ENCODE measurements around the gene GP1BB.

GP1BB gene

GRCh38 chr22:19679522-19680101 lies 43.7 kb upstream of the GP1BB start:
- TF ChIP-seq, protein P1, sequence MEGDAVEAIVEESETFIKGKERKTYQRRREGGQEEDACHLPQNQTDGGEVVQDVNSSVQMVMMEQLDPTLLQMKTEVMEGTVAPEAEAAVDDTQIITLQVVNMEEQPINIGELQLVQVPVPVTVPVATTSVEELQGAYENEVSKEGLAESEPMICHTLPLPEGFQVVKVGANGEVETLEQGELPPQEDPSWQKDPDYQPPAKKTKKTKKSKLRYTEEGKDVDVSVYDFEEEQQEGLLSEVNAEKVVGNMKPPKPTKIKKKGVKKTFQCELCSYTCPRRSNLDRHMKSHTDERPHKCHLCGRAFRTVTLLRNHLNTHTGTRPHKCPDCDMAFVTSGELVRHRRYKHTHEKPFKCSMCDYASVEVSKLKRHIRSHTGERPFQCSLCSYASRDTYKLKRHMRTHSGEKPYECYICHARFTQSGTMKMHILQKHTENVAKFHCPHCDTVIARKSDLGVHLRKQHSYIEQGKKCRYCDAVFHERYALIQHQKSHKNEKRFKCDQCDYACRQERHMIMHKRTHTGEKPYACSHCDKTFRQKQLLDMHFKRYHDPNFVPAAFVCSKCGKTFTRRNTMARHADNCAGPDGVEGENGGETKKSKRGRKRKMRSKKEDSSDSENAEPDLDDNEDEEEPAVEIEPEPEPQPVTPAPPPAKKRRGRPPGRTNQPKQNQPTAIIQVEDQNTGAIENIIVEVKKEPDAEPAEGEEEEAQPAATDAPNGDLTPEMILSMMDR (conservative IDR thresholded peaks at IDR 0.05), result peak; percentile 81

GRCh38 chr22:19680287-19680881 lies 43.0 kb upstream of the GP1BB start:
- TF ChIP-seq, protein P1 (conservative IDR thresholded peaks at IDR 0.05), result no peak
- no peak overlapping the region for H3K27ac ChIP-seq

More at GRCh38 chr22:19679522-19680101, 43.7 kb upstream of the GP1BB start:
- peak overlapping the region; percentile 19; the same call in 1 of the 2 replicates for H3K27ac ChIP-seq

- TF ChIP-seq, protein P1 (conservative IDR thresholded peaks at IDR 0.05), result no peak
- no peak overlapping the region for H3K27ac ChIP-seq
Observed at GRCh38 chr22:19680911-19681862, 42.2 kb upstream of the GP1BB start.

GRCh38 chr22:19681863-19682245 lies 41.5 kb upstream of the GP1BB start:
- TF ChIP-seq, protein P1 (conservative IDR thresholded peaks at IDR 0.05), result no peak
- no peak overlapping the region for H3K27ac ChIP-seq

DNA sequence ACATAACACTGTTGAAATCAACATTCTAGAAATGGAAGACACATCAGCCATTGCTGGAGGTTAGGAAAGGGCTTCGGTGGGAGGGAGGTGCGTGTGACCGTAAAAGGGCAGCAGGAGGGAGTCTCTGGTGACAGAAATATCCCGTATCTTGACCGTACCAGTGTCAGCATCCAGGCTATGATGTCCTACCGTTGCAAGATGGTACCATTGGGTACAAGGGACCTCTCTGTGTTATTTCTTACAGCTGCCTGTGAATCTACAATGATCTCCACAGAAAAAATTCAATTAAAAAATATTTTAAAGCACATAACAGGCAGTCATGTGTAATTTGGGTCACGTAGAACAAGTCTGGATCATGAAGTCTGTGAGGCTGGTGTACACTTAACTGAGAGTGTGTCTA lies 36.4 kb upstream of the GP1BB start:
- TF ChIP-seq, protein P1 (conservative IDR thresholded peaks at IDR 0.05), result no peak
- H3K27ac ChIP-seq, result no peak overlapping the region

DNA sequence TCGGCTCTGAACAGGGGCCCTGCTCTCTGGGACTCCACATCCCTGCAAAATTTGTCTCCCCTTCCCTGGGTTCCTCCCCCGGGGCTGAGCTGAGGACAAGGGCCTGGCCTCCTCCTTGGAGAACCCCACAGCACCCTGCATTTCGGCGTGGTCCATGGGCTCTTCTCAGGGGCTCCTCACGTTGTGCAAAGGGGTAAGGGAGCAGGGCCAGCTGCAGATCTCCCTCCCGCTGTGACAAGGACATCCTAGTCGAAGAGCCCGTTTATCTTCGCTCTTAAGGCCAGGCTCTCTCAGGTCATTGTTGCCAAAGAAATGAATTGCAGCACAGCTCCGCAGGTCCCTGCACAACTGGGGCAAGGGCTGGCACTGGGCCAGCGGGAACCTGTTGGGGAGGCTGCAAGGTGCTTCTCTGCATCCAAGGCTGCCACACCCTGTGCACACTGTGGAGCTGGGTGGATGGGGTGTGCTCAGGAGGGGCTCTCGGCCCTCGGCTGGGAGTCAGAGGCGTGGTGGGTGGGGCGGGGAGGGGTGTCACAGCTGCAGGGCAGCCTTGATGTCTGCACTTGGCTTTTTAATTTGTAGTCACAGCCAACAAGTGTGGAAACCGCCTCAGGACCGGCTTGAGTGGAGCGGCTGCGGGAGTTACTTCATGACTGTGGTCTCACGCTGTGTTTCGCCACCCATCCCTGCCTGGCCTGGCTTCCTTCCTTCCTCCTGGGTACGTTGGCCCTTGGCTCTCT lies 35.6 kb upstream of the GP1BB start:
- TF ChIP-seq, protein P1 (conservative IDR thresholded peaks at IDR 0.05), result no peak
- no peak overlapping the region for H3K27ac ChIP-seq
